KBM-7 (cell line): Measurements from ENCODE around the gene ATXN7L2.
"Not testable (repeated sequence)": the region's sequence is repeated elsewhere in the genome, so short reads cannot be mapped to it uniquely, and the experiment has no call there.

Source experiments
- DNase-seq: peaks from one replicate; pipeline ENCODE4 v3.0.0-alpha.2; 2015
- in situ Hi-C: fragments of 300-500 bp; cut with MboI; formaldehyde crosslinking; loops from 2 replicates; pipeline ENCODE4 v1.14.3; 2020; ENCODE audit warnings: low sequenced_read_pairs, low pct_unique_long_range_greater_than_20kb, mixed read lengths

The ATXN7L2 gene

GRCh38 chr1:109483672-109484518 lies at the start of gene ATXN7L2:
TSS of gene ATXN7L2 (plus strand) at chr1:109483905. CDS start at chr1:109483954, 49 bp downstream.
- peak; percentile 73 for DNase-seq
- in situ Hi-C loops = no loop called here

GRCh38 chr1:109434484-109434883 lies 49.2 kb upstream of the ATXN7L2 start:
- DNase-seq = no peak
- in situ Hi-C loops = no loop called here

GRCh38 chr1:109438798-109439297 lies 44.9 kb upstream of the ATXN7L2 start:
- in situ Hi-C loops = no loop called here
- DNase-seq = no peak

GRCh38 chr1:109441069-109441468 lies 42.6 kb upstream of the ATXN7L2 start:
- in situ Hi-C loops = no loop called here
- no peak for DNase-seq

- DNase-seq = no peak
- in situ Hi-C loops = no loop called here
Observed at GRCh38 chr1:109443476-109443875, 40.2 kb upstream of the ATXN7L2 start.

GRCh38 chr1:109444346-109444745 lies 39.4 kb upstream of the ATXN7L2 start:
- in situ Hi-C loops = no loop called here
- no peak for DNase-seq

GRCh38 chr1:109445949-109446695 lies 37.6 kb upstream of the ATXN7L2 start:
- in situ Hi-C loops, DNase-seq: not testable (repeated sequence)

GRCh38 chr1:109447524-109447923 lies 36.2 kb upstream of the ATXN7L2 start:
- DNase-seq = no peak
- in situ Hi-C loops = no loop called here

- DNase-seq = no peak
- in situ Hi-C loops = no loop called here
Observed at GRCh38 chr1:109454497-109455133, 29.1 kb upstream of the ATXN7L2 start.

- DNase-seq = no peak
- in situ Hi-C loops = no loop called here
Observed at GRCh38 chr1:109457819-109458218, 25.9 kb upstream of the ATXN7L2 start.

- in situ Hi-C loops = no loop called here
- no peak for DNase-seq
Observed at GRCh38 chr1:109466125-109466451, 17.6 kb upstream of the ATXN7L2 start.

GRCh38 chr1:109466452-109467300 lies 17.0 kb upstream of the ATXN7L2 start, which contains the start of gene SYPL2:
TSS of gene SYPL2 (plus strand) at chr1:109466546. CDS start at chr1:109466844, 298 bp downstream.
- peak; percentile 31 for DNase-seq

GRCh38 chr1:109467301-109467777 lies 16.4 kb upstream of the ATXN7L2 start:
- peak; percentile 20 for DNase-seq
- in situ Hi-C loops = no loop called here

More at GRCh38 chr1:109466452-109467300, 17.0 kb upstream of the ATXN7L2 start, which contains the start of gene SYPL2:
- in situ Hi-C loops = no loop called here

GRCh38 chr1:109468061-109468460 lies 15.6 kb upstream of the ATXN7L2 start:
- in situ Hi-C loops = no loop called here
- DNase-seq = no peak

- in situ Hi-C loops = no loop called here
- DNase-seq = no peak
Observed at GRCh38 chr1:109468903-109469302, 14.8 kb upstream of the ATXN7L2 start.

- no peak for DNase-seq
- in situ Hi-C loops = no loop called here
Observed at GRCh38 chr1:109470245-109470644, 13.5 kb upstream of the ATXN7L2 start.

- DNase-seq = no peak
- in situ Hi-C loops = no loop called here
Observed at GRCh38 chr1:109472779-109473178, 10.9 kb upstream of the ATXN7L2 start.

GRCh38 chr1:109473284-109474057 lies 10.2 kb upstream of the ATXN7L2 start:
- in situ Hi-C loops, DNase-seq: not testable (repeated sequence)
